Activated CD8-positive, alpha-beta T cell treated with anti-CD3 and anti-CD28 coated beads for 36 hours (primary cell): ENCODE measurements around the gene ARMC5. TPM values are rescaled to one million over a fixed set of nuclear protein-coding genes. Genes with fewer than 3 reads are reported as not detected.

ENCODE experiments used
- ATAC-seq: fragments of 200-7000 bp; cut with Tn5 transposase; one replicate; pipeline ENCODE4 v1.10.0; 2021; ENCODE audit warnings: mild to moderate bottlenecking, moderate library complexity
- CTCF ChIA-PET: fragments of 350-600 bp; sonication (Branson Sonifier 250); formaldehyde crosslinking; loops from one replicate; lab custom pipeline; 2021; ENCODE audit warnings: antibody characterized with exemption; lab: Charles Lee
- POLR2A ChIA-PET: fragments of 350-600 bp; sonication (Branson Sonifier 250); formaldehyde crosslinking; loops from one replicate; lab custom pipeline; 2021; ENCODE audit warnings: antibody characterized with exemption; lab: Charles Lee
- DNase-seq: peaks from one replicate; pipeline ENCODE4 v3.0.0-alpha.2; 2020
- H3K27ac Mint-ChIP-seq: one replicate; pipeline ENCODE4 v1.8.0; 2021; ENCODE audit warnings: mild to moderate bottlenecking, mixed read lengths
- H3K27me3 Mint-ChIP-seq: one replicate; pipeline ENCODE4 v1.8.0; 2021; ENCODE audit warnings: mixed read lengths
- H3K36me3 Mint-ChIP-seq: one replicate; pipeline ENCODE4 v1.8.0; 2021; ENCODE audit warnings: low read depth, mixed read lengths
- H3K4me1 Mint-ChIP-seq: one replicate; pipeline ENCODE4 v1.8.0; 2021; ENCODE audit warnings: low read depth, mixed read lengths
- H3K4me3 Mint-ChIP-seq: one replicate; pipeline ENCODE4 v1.8.0; 2021; ENCODE audit warnings: mild to moderate bottlenecking, moderate library complexity, mixed read lengths
- H3K9me3 Mint-ChIP-seq: one replicate; pipeline ENCODE4 v1.8.0; 2021; ENCODE audit warnings: mixed read lengths
- CTCF ChIP-seq: fragments of 200-600 bp; IDR thresholded peaks from one replicate; pipeline ENCODE4 v1.8.0; 2022; ENCODE audit warnings: antibody characterized with exemption, mild to moderate bottlenecking
- intact Hi-C: fragments of 100-400 bp; cut with micrococcal nuclease; formaldehyde crosslinking; loops from one replicate; pipeline ENCODE4 v1.10.0; 2022
- total RNA-seq, 2 experiments: library from RNA; stranded (reverse); gene quantifications; one replicate each; pipeline ENCODE4 v1.2.3, GENCODE V29; 2021

ARMC5 gene
- total RNA-seq, 2 experiments from 2014 or later = 8.2 to 10.0 TPM

GRCh38 chr16:31496670-31497069 is 37.4 kb downstream of the ARMC5 start:
- Mint-ChIP-seq H3K9me3 (no peaks in the 10 kb centered on the region), H3K27me3 (no peaks in the 10 kb centered on the region), H3K4me1 (no peaks in the 10 kb centered on the region), H3K4me3 (no peak overlapping the region), H3K27ac (no peak overlapping the region), H3K36me3 (peaks cover 13% of the 10 kb centered on the region)
- intact Hi-C loops = no loop called here
- CTCF ChIA-PET = no interaction called here
- TF ChIP-seq CTCF = no peak
- DNase-seq (no peak), ATAC-seq (no peak)
- POLR2A ChIA-PET = interaction anchor here (1.1 kb wide), 1 partner anchor 11 kb away, joined by 5 read pairs; the partner anchor contains the start of gene RUSF1

GRCh38 chr16:31498493-31498892 is 39.2 kb downstream of the ARMC5 start:
- TF ChIP-seq CTCF = no peak
- DNase-seq = no peak
- Mint-ChIP-seq H3K27me3 (no peaks in the 10 kb centered on the region), H3K4me1 (no peaks in the 10 kb centered on the region), H3K36me3 (peaks cover 5% of the 10 kb centered on the region), H3K27ac (no peak overlapping the region), H3K9me3 (no peaks in the 10 kb centered on the region), H3K4me3 (no peak overlapping the region)
- no peak for ATAC-seq
- intact Hi-C loops = no loop called here
- ChIA-PET CTCF (interaction anchor here (1.2 kb wide), 1 partner anchor 42 kb away, joined by 3 read pairs; no protein-coding TSS in a partner anchor), POLR2A (interaction anchor here (1.4 kb wide), 1 partner anchor 10 kb away, joined by 5 read pairs; the partner anchor contains the start of gene RUSF1)

GRCh38 chr16:31499928-31500327 is 40.6 kb downstream of the ARMC5 start:
- POLR2A ChIA-PET = interaction anchor here (0.6 to 1.1 kb wide), 2 partner anchors 13 to 531 kb away, joined by 3 to 4 read pairs; no protein-coding TSS in a partner anchor
- CTCF ChIA-PET = no interaction called here
- no peak for ATAC-seq

GRCh38 chr16:31501226-31501965 is 42.1 kb downstream of the ARMC5 start:
- no peak for DNase-seq
- Mint-ChIP-seq H3K4me1 (peaks cover 21% of the 10 kb centered on the region), H3K9me3 (no peaks in the 10 kb centered on the region), H3K36me3 (peaks cover 10% of the 10 kb centered on the region), H3K27me3 (no peaks in the 10 kb centered on the region), H3K4me3 (no peak overlapping the region), H3K27ac (no peak overlapping the region)
- no peak for TF ChIP-seq CTCF
- ChIA-PET POLR2A (no interaction called here), CTCF (interaction anchor here (0.8 to 2.7 kb wide), 2 partner anchors 25 to 41 kb away, joined by 3 to 9 read pairs; partner anchors contain the start of gene ARMC5)
- intact Hi-C loops = loop anchor here (10.0 kb wide), 1 partner anchor 213 kb away; a partner anchor contains a TSS
- ATAC-seq = no peak

More at GRCh38 chr16:31499928-31500327, 40.6 kb downstream of the ARMC5 start:
- Mint-ChIP-seq H3K27ac (no peak overlapping the region), H3K4me3 (no peak overlapping the region), H3K4me1 (peaks cover 6% of the 10 kb centered on the region), H3K36me3 (peaks cover 4% of the 10 kb centered on the region), H3K9me3 (no peaks in the 10 kb centered on the region), H3K27me3 (no peaks in the 10 kb centered on the region)
- TF ChIP-seq CTCF = no peak
- intact Hi-C loops = loop anchor here (10.0 kb wide), 1 partner anchor 215 kb away; a partner anchor contains a TSS
- DNase-seq = no peak

- POLR2A ChIA-PET = no interaction called here
- no peak for ATAC-seq
- H3K4me3 Mint-ChIP-seq = no peak overlapping the region
These were observed 42.7 kb downstream of the ARMC5 start for GRCh38 chr16:31501966-31502348.

More at GRCh38 chr16:31501966-31502348, 42.7 kb downstream of the ARMC5 start:
- Mint-ChIP-seq H3K27me3 (no peaks in the 10 kb centered on the region), H3K36me3 (peaks cover 10% of the 10 kb centered on the region), H3K27ac (no peak overlapping the region), H3K9me3 (no peaks in the 10 kb centered on the region), H3K4me1 (peaks cover 25% of the 10 kb centered on the region)
- CTCF ChIA-PET = interaction anchor here (0.8 to 2.7 kb wide), 2 partner anchors 25 to 42 kb away, joined by 3 to 9 read pairs; partner anchors contain the start of gene ARMC5
- TF ChIP-seq CTCF = no peak
- no peak for DNase-seq
- intact Hi-C loops = loop anchor here (10.0 kb wide), 1 partner anchor 213 kb away; a partner anchor contains a TSS
